Natural killer cell (primary cell): ENCODE results near the gene FGFR2. TPM values are rescaled to one million over a fixed set of nuclear protein-coding genes. Genes with fewer than 3 reads are reported as not detected.

ENCODE experiments used
- ATAC-seq, 3 donors: fragments of 150-1000 bp in 2 of 3; fragments of 200-7000 bp in 1 of 3; cut with Tn5 transposase; 1 replicate in 1 of 3; 2 replicates in 2 of 3; pipeline ENCODE4 v1.10.0; 2021; ENCODE audit warnings: mild to moderate bottlenecking in 2 of 3, moderate library complexity in 2 of 3
- DNase-seq, 2 donors: peaks; one replicate each; pipeline versions ENCODE4 v3.0.0 to v3.0.0-alpha.2; 2013 to 2021; ENCODE audit warnings: mixed read lengths in 1 of 2
- H3K27ac ChIP-seq: one replicate; pipeline ENCODE4 v1.5.1; 2013; ENCODE audit warnings: mild to moderate bottlenecking, low read length
- H3K27me3 ChIP-seq: one replicate; pipeline ENCODE4 v1.6.1; 2013; ENCODE audit warnings: low read length; ENCODE audit not compliant: control insufficient read depth, insufficient read depth
- H3K36me3 ChIP-seq: one replicate; pipeline ENCODE4 v1.6.1; 2013; ENCODE audit warnings: low read length; ENCODE audit not compliant: control insufficient read depth, insufficient read depth
- H3K4me1 ChIP-seq: one replicate; pipeline ENCODE4 v1.6.1; 2013; ENCODE audit warnings: low read length; ENCODE audit not compliant: control insufficient read depth, insufficient read depth
- H3K4me3 ChIP-seq: one replicate; pipeline ENCODE4 v1.5.1; 2013; ENCODE audit warnings: low read length
- H3K9me3 ChIP-seq: one replicate; pipeline ENCODE4 v1.6.1; 2013; ENCODE audit warnings: low read length; ENCODE audit not compliant: control insufficient read depth, insufficient read depth
- H3K27ac Mint-ChIP-seq, 2 donors: one replicate each; pipeline ENCODE4 v1.8.0; 2022; ENCODE audit warnings: mild to moderate bottlenecking in 2 of 2, mixed read lengths in 2 of 2, moderate library complexity in 1 of 2
- H3K27me3 Mint-ChIP-seq, 2 donors: one replicate each; pipeline ENCODE4 v1.8.0; 2022; ENCODE audit warnings: low read depth in 2 of 2, mixed read lengths in 2 of 2
- H3K36me3 Mint-ChIP-seq: one replicate; pipeline ENCODE4 v1.8.0; 2022; ENCODE audit warnings: mixed read lengths
- H3K4me1 Mint-ChIP-seq, 2 donors: one replicate each; pipeline ENCODE4 v1.8.0; 2022; ENCODE audit warnings: mixed read lengths in 2 of 2
- H3K4me3 Mint-ChIP-seq: one replicate; pipeline ENCODE4 v1.8.0; 2022; ENCODE audit warnings: mild to moderate bottlenecking, moderate library complexity, mixed read lengths
- H3K9me3 Mint-ChIP-seq, 2 donors: one replicate each; pipeline ENCODE4 v1.8.0; 2022; ENCODE audit warnings: mixed read lengths in 2 of 2
- CTCF ChIP-seq: fragments of 200-600 bp; IDR thresholded peaks from one replicate; pipeline ENCODE4 v1.8.0; 2022; ENCODE audit warnings: antibody characterized with exemption
- WGBS: methylation state at CpG from one replicate; pipeline ENCODE4 v1.1.7; 2013; ENCODE audit warnings: missing lambda C conversion rate; ENCODE audit not compliant: insufficient coverage; 5-methylcytosine and 5-hydroxymethylcytosine counted together
- intact Hi-C: fragments of 100-400 bp; cut with micrococcal nuclease; formaldehyde crosslinking; loops from one replicate; pipeline ENCODE4 v1.14.2; 2022
- total RNA-seq, 4 donors: library from RNA; stranded (reverse); fragments of 120-200 nt in 1 of 4; gene quantifications; one replicate each; pipeline versions ENCODE4 v1.2.3 to v1.2.4, GENCODE V29; 2013 to 2022

FGFR2 gene
- total RNA-seq, 3 donors from 2014 or later (not counting 1 experiment from before 2014, with no cell fraction given) = 0.72 to 5.6 TPM; not detected in 1

GRCh38 chr10:121559326-121560026, 38.8 kb downstream of the FGFR2 start:
- ATAC-seq (no peak), DNase-seq (no peak)
- no peak overlapping the region for H3K4me3 Mint-ChIP-seq
- Histone ChIP-seq H3K27me3 (no peaks in the 10 kb centered on the region), H3K36me3 (no peaks in the 10 kb centered on the region), H3K9me3 (no peaks in the 10 kb centered on the region), H3K4me3 (no peak overlapping the region), H3K27ac (no peak overlapping the region), H3K4me1 (no peaks in the 10 kb centered on the region)
- no peak for TF ChIP-seq CTCF
- no peaks in the 10 kb centered on the region for H3K9me3 Mint-ChIP-seq
- no peaks in the 10 kb centered on the region for H3K36me3 Mint-ChIP-seq
- intact Hi-C loops = no loop called here
- no peak overlapping the region for H3K27ac Mint-ChIP-seq
- no peaks in the 10 kb centered on the region for H3K27me3 Mint-ChIP-seq
- 81% methylated on average over 11 of the region's 11 CpGs for WGBS
- H3K4me1 Mint-ChIP-seq = no peaks in the 10 kb centered on the region

DNA sequence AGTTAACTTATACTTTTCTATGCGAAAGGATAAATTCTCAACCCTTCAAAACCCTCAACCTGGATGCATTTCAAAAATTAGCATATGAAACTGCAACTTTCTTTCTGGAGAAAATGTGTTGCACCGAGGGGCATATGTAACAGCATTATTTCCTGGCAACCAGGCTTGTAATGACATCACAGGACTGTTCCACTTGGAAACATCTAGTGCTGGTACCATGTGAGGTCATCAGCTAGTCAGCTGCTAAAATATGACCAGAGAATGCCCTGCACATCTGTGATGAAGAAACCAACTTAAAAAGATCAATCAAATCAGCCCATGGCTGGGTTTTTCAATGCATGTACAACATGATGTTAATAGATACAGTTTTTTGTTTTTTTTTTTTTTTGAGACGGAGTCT, 40.0 kb downstream of the FGFR2 start:
- Histone ChIP-seq H3K4me3 (no peak overlapping the region), H3K4me1 (no peaks in the 10 kb centered on the region), H3K9me3 (no peaks in the 10 kb centered on the region), H3K36me3 (no peaks in the 10 kb centered on the region), H3K27me3 (no peaks in the 10 kb centered on the region), H3K27ac (no peak overlapping the region)
- 81% methylated on average over 3 of the region's 3 CpGs for WGBS
- Mint-ChIP-seq H3K9me3 (no peaks in the 10 kb centered on the region), H3K36me3 (no peaks in the 10 kb centered on the region), H3K27me3 (no peaks in the 10 kb centered on the region), H3K4me1 (no peaks in the 10 kb centered on the region), H3K27ac (no peak overlapping the region), H3K4me3 (no peak overlapping the region)
- ATAC-seq (no peak), DNase-seq (no peak)
- TF ChIP-seq CTCF = no peak
- intact Hi-C loops = no loop called here

DNA sequence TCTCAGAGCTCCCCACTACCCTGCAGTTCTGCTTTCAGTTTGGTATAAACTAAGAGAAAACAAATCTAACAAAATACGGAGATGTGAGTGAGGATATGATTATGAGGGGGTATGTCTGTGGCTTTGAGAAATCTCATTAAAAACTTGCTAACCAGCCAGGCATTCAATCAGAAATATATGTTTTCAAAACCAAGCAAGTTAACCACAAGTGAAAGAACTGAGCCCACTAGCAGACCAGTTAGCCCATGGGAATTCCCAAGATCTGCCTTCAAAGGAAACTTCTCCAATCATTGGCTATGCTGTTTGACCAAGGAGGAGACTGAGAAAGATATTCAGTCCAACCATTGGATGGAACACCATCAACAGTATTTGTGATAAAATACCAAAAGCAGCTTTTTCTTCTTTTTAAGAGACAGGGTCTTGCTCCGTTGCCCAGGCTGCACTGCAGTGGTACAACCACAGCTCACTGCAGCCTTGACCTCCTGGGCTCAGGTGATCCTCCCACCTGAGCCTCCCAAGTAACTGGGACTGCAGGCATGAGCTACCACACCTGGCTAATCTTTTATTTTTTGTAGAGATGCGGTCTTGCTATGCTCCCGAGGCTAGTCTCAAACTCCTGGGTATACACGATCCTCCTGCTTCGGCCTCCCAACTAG, 41.2 kb downstream of the FGFR2 start:
- H3K9me3 ChIP-seq = no peaks in the 10 kb centered on the region
- H3K4me3 Mint-ChIP-seq = no peak overlapping the region
- intact Hi-C loops = no loop called here
- no peak for ATAC-seq
- H3K4me3 ChIP-seq = no peak overlapping the region
- H3K27me3 Mint-ChIP-seq = no peaks in the 10 kb centered on the region
- no peak overlapping the region for H3K27ac ChIP-seq
- H3K27me3 ChIP-seq = no peaks in the 10 kb centered on the region
- no peaks in the 10 kb centered on the region for H3K4me1 Mint-ChIP-seq
- H3K36me3 ChIP-seq = no peaks in the 10 kb centered on the region
- H3K36me3 Mint-ChIP-seq = no peaks in the 10 kb centered on the region
- DNase-seq = no peak
- H3K27ac Mint-ChIP-seq = no peak overlapping the region
- TF ChIP-seq CTCF = no peak
- H3K4me1 ChIP-seq = no peaks in the 10 kb centered on the region
- 94% methylated on average over 5 of the region's 6 CpGs for WGBS
- H3K9me3 Mint-ChIP-seq = no peaks in the 10 kb centered on the region
